HEK293T (cell line): Measurements from ENCODE around the gene CC2D2A.

ENCODE experiments used
- ARNT ChIP-seq: fragments of 450-650 bp; IDR thresholded peaks from 2 replicates; pipeline ENCODE4 v1.6.1; 2017; ENCODE audit warnings: mild to moderate bottlenecking
- BHLHE40 ChIP-seq: fragments of 450-650 bp; IDR thresholded peaks from 2 replicates; pipeline ENCODE4 v1.6.1; 2016; ENCODE audit warnings: mild to moderate bottlenecking, moderate library complexity, borderline replicate concordance
- CTBP1 ChIP-seq: fragments of 450-650 bp; IDR thresholded peaks from 2 replicates; pipeline ENCODE4 v1.6.1; 2016; ENCODE audit warnings: borderline replicate concordance
- FOXA1 ChIP-seq: fragments of 450-650 bp; IDR thresholded peaks from 2 replicates; pipeline ENCODE4 v1.6.1; 2016; ENCODE audit warnings: mild to moderate bottlenecking
- FOXK2 ChIP-seq: fragments of 450-650 bp; IDR thresholded peaks from 2 replicates; pipeline ENCODE4 v1.6.1; 2016; ENCODE audit warnings: mild to moderate bottlenecking
- FOXM1 ChIP-seq: fragments of 450-650 bp; IDR thresholded peaks from 2 replicates; pipeline ENCODE4 v1.6.1; 2017; ENCODE audit warnings: mild to moderate bottlenecking, borderline replicate concordance
- HDGF ChIP-seq: fragments of 450-650 bp; IDR thresholded peaks from 2 replicates; pipeline ENCODE4 v1.6.1; 2017; ENCODE audit warnings: antibody characterized with exemption, borderline replicate concordance
- L3MBTL2 ChIP-seq: fragments of 450-650 bp; conservative IDR thresholded peaks from 2 replicates; pipeline ENCODE4 v1.6.1; 2016; ENCODE audit warnings: mild to moderate bottlenecking
- NFRKB ChIP-seq: fragments of 450-650 bp; IDR thresholded peaks from 2 replicates; pipeline ENCODE4 v1.6.1; 2016; ENCODE audit warnings: mild to moderate bottlenecking, moderate library complexity
- SP1 ChIP-seq: fragments of 450-650 bp; IDR thresholded peaks from 2 replicates; pipeline ENCODE4 v1.6.1; 2017
- SUZ12 ChIP-seq: fragments of 450-650 bp; IDR thresholded peaks from 2 replicates; pipeline ENCODE4 v1.6.1; 2016; ENCODE audit warnings: mild to moderate bottlenecking
- TARDBP ChIP-seq: fragments of 450-650 bp; IDR thresholded peaks from 2 replicates; pipeline ENCODE4 v1.6.1; 2016
- ZNF384 ChIP-seq: fragments of 450-650 bp; IDR thresholded peaks from 2 replicates; pipeline ENCODE4 v1.6.1; 2016
- TF ChIP-seq, protein P1 (sequence below): fragments of 450-650 bp; IDR thresholded peaks from 2 replicates; pipeline ENCODE4 v1.6.1; 2016

DNA sequence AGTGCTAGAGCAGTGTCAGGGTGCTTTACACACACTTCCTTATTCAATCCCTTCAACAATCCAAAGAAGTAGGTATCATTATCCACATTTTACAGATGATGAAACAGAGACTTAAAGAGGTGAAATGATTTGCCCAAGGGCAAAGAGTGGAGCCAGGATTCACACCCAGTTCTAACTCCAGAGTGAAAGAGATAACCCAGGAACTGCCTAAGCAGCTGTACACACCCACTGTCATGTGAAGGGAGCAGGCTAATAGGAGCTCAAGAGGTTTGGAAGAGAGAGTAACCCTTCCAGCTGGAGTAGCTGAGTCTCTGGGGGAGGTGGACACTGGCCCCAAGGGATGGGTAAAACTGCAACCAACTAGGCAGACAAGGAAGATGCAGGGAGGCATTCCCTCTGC, 92.9 kb downstream of the CC2D2A start:
- TF ChIP-seq, protein P1, sequence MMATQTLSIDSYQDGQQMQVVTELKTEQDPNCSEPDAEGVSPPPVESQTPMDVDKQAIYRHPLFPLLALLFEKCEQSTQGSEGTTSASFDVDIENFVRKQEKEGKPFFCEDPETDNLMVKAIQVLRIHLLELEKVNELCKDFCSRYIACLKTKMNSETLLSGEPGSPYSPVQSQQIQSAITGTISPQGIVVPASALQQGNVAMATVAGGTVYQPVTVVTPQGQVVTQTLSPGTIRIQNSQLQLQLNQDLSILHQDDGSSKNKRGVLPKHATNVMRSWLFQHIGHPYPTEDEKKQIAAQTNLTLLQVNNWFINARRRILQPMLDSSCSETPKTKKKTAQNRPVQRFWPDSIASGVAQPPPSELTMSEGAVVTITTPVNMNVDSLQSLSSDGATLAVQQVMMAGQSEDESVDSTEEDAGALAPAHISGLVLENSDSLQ, result no peak
- TF ChIP-seq TARDBP (no peak), BHLHE40 (no peak), FOXM1 (no peak), HDGF (no peak), CTBP1 (no peak), L3MBTL2 (no peak), ARNT (no peak), SP1 (no peak), NFRKB (no peak), SUZ12 (no peak), FOXA1 (no peak), ZNF384 (no peak), FOXK2 (no peak)
